GM19324 (cell line): Measurements from ENCODE around the gene ABHD17C.
"Not testable (repeated sequence)": the region's sequence is repeated elsewhere in the genome, so short reads cannot be mapped to it uniquely, and the experiment has no call there.

Source experiments
- ATAC-seq: cut with Tn5 transposase; IDR thresholded peaks from one replicate; pipeline ENCODE4 v1.9.1; 2021; ENCODE audit warnings: mild to moderate bottlenecking, moderate library complexity; ENCODE audit not compliant: unreplicated experiment, low FRiP score

The ABHD17C gene

GRCh38 chr15:80695099-80695910, at the start of gene ABHD17C:
ABHD17C (plus strand) TSS chr15:80695310; CDS start chr15:80695430, 120 bp downstream.
- peak; percentile 81 for ATAC-seq

DNA sequence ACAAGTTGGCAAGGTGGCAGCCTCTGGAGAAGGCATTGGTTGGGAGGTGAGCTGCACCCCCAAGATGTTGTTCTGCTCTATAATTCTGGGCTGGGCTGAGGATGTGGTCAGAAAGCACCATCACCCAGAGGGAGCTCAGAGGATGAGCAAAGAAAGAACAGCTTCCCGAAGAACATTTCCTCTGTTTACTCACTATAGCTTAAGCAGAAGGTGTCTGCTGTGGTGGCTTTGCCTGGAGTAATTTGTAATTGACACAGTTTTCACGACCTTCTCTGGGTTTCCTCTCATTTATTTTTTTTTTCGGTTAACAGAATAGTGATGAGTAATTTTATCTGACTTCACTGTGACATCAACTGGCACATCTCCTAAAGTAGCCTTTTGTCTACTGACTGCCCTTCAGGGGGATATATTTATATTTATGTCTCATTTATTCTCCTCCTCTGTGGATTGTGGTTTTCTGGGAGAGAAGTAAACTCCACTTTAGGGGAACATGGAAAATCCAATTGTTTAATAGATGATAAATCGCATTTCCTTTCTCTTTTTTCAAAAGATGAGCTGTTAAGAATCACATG, 49.5 kb upstream of the ABHD17C start:
- ATAC-seq: no peak

GRCh38 chr15:80647424-80647823, 47.7 kb upstream of the ABHD17C start:
- ATAC-seq: not testable (repeated sequence)

GRCh38 chr15:80654299-80654698, 40.8 kb upstream of the ABHD17C start:
- ATAC-seq: no peak

GRCh38 chr15:80659375-80659774, 35.7 kb upstream of the ABHD17C start:
- ATAC-seq: no peak

DNA sequence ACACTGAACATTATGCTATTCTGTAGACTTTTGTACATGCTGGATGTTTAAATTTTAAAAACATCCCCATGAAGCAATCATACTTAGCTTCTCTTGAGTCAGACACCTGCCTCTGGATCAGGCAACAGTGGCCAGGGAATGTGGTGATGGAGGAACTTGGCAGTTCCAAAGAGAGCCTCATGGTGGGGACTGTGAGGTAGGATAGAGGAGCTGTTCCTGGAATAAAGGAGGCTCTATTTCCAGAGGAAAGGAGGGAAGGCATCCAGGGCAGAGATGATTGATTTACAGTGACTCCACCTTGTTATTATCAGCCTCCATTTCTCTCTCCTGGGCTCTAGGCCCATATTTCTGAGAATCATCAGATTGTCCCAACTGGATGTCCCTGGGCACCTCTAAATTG, 35.0 kb upstream of the ABHD17C start:
- no peak for ATAC-seq

DNA sequence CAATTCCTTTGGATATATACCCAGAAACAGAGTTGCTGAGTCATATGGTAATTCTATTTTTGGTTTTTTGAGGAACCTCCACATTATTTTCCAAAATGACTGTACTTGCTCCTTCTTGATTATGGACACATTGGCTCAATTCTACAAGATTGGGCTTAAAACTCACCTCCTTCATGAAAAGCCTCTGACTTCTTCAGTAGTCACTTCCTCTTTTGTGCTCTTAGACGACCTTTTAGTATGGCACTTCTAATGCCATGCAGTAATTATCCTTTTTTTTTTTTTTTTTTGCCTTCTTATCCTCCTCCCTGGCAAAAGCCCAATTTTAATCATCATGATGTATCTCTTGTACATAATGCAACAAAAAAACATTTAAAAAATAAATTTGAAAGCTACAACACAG, 33.0 kb upstream of the ABHD17C start:
- no peak for ATAC-seq

- no peak for ATAC-seq
Measured at GRCh38 chr15:80662757-80663553, 32.2 kb upstream of the ABHD17C start.

DNA sequence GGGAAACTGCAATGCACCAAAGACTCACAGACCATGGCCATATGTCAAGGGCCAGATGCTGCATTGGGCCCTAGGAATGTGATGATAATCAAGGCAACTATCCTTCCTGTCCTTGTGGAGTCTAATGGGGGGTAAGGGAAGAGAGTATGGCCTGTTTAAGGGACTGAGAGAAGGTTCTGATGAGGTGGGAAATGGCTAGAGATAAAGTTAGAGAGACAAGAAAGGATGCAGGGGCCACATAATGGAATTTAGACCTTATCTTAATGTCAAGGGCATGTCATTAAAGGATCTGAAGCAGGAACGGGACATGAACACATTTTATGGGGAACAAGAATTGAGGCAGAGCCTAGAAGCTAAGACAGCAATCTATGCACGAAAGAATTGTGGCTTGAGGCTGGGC, 30.0 kb upstream of the ABHD17C start:
- ATAC-seq: no peak

GRCh38 chr15:80667936-80668335, 27.2 kb upstream of the ABHD17C start:
- no peak for ATAC-seq

GRCh38 chr15:80668546-80669236, 26.4 kb upstream of the ABHD17C start:
- no peak for ATAC-seq

GRCh38 chr15:80669663-80670273, 25.3 kb upstream of the ABHD17C start:
- ATAC-seq: no peak

DNA sequence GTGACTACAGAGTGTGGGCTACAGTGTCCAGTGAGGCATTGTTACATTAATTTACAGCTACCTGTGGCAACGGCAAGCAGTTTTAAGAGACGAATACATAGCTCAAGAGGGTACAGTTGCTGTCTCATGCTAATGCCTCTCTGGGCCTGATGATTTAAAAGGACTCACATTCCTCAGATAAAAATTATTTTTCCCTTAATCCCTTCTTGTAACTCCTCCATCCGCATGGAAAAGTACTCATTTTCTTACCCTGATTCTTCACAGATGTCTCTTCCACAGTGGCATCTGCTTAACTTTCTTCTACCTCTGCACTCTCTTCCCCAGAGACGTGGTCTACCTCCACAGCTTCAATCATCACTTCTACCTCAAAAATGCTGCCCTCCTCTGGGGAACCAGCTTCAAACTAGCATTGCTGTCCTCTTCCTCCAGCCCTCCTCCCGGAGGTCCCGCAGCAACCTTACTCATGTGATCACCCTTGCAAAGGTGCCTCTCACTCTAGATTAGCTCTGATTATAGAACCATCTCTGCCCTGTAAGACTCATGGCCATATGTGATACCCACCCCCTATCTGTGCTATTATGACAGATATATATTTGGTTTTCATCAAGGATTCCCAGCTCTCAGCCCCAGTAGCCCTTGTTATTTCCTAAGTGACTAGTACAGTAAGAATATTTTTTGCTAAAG, 21.4 kb upstream of the ABHD17C start:
- ATAC-seq: no peak

- ATAC-seq: no peak
Measured at GRCh38 chr15:80674245-80674614, 20.9 kb upstream of the ABHD17C start.

GRCh38 chr15:80677041-80677440, 18.1 kb upstream of the ABHD17C start:
- no peak for ATAC-seq

DNA sequence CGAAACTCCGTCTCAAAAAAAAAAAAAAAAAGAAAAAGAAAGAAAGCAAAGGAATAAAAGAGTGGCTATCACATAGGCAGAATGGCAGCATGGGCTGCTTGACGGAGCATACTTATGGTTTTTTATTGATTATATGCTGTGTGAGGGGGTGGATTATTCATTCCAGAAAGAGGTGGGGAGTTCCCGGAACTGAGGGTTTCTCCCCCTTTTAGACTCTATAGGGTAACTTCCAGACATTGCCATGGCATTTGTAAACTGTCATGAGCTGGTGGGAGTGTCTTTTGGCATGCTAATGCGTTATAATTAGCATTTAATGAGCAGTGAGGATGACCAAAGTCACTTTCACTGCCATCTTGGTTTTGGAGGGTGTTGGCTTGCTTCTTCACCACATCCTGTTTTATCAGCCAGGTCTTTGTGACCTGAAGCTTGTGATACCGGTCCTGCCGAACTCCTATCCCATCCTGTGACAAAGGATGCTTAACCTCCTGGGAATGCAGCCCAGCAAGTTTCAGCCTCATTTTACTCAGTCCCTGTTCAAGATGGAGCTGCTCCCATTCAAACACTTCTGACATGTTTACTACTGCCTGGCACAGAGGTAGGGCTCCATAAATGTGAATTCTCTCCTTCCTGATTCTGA, 15.8 kb upstream of the ABHD17C start:
- ATAC-seq: no peak

DNA sequence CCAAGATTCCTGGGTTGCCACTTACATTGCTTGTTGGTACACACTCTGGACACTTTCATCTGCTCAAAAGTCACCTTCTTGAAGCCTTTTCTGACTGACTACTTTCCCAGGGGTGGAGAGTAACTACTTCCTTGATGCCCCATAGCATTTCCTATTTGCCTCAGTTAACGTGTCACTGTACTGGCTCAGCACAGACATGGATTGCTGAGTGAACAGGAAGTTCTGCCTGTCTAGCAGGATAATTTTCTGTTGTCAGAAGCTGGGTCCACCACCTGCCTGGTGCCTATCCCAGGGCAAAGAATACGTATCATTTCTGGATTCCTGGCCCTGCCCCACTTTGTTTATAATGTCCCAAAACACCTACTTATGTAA, 15.3 kb upstream of the ABHD17C start:
- ATAC-seq: no peak

DNA sequence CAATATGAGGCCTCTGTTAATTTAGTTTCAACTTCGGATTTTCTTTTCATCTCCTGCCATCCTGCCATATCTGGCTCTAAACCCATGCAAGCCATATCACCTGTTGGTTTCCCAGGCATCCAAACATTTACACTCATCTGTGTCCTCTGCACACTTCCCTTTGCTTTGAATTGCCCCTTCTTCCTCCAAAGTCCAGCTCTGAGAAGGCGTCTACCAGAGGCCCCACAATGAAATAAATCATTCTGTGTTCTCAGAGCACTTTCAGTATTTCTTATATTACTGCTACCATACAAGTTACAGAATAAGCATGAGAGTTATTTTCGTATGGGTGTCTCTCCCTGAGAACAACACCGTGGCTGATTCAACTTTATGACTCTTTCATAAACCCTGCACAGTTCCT, 12.9 kb upstream of the ABHD17C start:
- no peak for ATAC-seq

- ATAC-seq: no peak
Measured at GRCh38 chr15:80684697-80685096, 10.4 kb upstream of the ABHD17C start.
